HL-60 (cell line): ENCODE measurements around the gene HBZ.
"Not testable (repeated sequence)": the region's sequence is repeated elsewhere in the genome, so short reads cannot be mapped to it uniquely, and the experiment has no call there.

Source experiments
- DNase-seq, 2 experiments: peaks; one replicate each; pipeline ENCODE4 v3.0.0-alpha.2; 2010 to 2020; ENCODE audit warnings: low read depth in 1 of 2, low spot score in 1 of 2
- H3K27ac ChIP-seq: fragments of 250-450 bp; sonication (Bioruptor Pico); replicated peaks from 2 replicates; pipeline ENCODE4 v1.5.1; 2020; ENCODE audit warnings: mild to moderate bottlenecking, moderate library complexity
- H3K27me3 ChIP-seq: fragments of 250-450 bp; sonication (Bioruptor Pico); 2 replicates; pipeline ENCODE4 v1.5.1; 2021; ENCODE audit warnings: mild to moderate bottlenecking, moderate library complexity; ENCODE audit not compliant: insufficient read depth, poor library complexity, severe bottlenecking
- H3K4me3 ChIP-seq: replicated peaks from 2 replicates; pipeline ENCODE4 v1.5.1; 2011; ENCODE audit warnings: mild to moderate bottlenecking, control low read depth, low read length; ENCODE audit not compliant: insufficient read depth
- GABPA ChIP-seq: IDR thresholded peaks from 2 replicates; pipeline ENCODE4 v1.6.1; 2012; ENCODE audit warnings: low read depth
- POLR2AphosphoS5 ChIP-seq: IDR thresholded peaks from 2 replicates; pipeline ENCODE4 v1.6.1; 2012; ENCODE audit warnings: low read depth
- SPI1 ChIP-seq: IDR thresholded peaks from 2 replicates; pipeline ENCODE4 v1.6.1; 2012; ENCODE audit warnings: low read depth, mild to moderate bottlenecking, borderline replicate concordance
- TF ChIP-seq, protein P1 (sequence below): IDR thresholded peaks from one replicate; pipeline ENCODE4 v1.5.1; 2011; ENCODE audit warnings: low read length, control low read depth, inconsistent platforms; ENCODE audit not compliant: insufficient read depth
- TF ChIP-seq, protein P2 (sequence below): IDR thresholded peaks from 2 replicates; pipeline ENCODE4 v1.6.1; 2012; ENCODE audit warnings: low read depth; ENCODE audit not compliant: insufficient replicate concordance

HBZ gene

DNA sequence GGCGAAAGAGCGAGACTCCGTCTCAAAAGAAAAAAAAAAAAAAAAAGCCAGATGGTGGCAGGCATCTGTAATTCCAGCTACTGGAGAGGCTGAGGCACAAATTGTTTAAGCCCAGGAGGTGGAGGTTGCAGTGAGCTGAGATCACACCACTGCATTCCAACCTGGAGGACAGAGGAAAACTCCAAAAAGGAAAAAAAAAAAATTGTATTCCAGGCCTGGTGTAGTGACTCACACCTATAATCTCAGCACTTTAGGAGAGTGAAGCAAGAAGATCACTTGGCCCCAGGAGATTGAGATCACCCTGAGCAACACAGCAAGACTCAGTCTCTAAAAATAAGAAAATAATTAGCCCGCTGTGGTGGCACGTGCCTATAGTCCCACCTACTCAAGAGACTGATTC lies 47.9 kb downstream of the HBZ start:
- DNase-seq: no peak
- H3K4me3 ChIP-seq: no peak overlapping the region
- H3K27ac ChIP-seq: no peak overlapping the region
- H3K27me3 ChIP-seq: no peaks in the 10 kb centered on the region
- TF ChIP-seq, protein P1, sequence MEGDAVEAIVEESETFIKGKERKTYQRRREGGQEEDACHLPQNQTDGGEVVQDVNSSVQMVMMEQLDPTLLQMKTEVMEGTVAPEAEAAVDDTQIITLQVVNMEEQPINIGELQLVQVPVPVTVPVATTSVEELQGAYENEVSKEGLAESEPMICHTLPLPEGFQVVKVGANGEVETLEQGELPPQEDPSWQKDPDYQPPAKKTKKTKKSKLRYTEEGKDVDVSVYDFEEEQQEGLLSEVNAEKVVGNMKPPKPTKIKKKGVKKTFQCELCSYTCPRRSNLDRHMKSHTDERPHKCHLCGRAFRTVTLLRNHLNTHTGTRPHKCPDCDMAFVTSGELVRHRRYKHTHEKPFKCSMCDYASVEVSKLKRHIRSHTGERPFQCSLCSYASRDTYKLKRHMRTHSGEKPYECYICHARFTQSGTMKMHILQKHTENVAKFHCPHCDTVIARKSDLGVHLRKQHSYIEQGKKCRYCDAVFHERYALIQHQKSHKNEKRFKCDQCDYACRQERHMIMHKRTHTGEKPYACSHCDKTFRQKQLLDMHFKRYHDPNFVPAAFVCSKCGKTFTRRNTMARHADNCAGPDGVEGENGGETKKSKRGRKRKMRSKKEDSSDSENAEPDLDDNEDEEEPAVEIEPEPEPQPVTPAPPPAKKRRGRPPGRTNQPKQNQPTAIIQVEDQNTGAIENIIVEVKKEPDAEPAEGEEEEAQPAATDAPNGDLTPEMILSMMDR: no peak
- TF ChIP-seq SPI1 (no peak), GABPA (no peak), POLR2AphosphoS5 (no peak)
- TF ChIP-seq, protein P2, sequence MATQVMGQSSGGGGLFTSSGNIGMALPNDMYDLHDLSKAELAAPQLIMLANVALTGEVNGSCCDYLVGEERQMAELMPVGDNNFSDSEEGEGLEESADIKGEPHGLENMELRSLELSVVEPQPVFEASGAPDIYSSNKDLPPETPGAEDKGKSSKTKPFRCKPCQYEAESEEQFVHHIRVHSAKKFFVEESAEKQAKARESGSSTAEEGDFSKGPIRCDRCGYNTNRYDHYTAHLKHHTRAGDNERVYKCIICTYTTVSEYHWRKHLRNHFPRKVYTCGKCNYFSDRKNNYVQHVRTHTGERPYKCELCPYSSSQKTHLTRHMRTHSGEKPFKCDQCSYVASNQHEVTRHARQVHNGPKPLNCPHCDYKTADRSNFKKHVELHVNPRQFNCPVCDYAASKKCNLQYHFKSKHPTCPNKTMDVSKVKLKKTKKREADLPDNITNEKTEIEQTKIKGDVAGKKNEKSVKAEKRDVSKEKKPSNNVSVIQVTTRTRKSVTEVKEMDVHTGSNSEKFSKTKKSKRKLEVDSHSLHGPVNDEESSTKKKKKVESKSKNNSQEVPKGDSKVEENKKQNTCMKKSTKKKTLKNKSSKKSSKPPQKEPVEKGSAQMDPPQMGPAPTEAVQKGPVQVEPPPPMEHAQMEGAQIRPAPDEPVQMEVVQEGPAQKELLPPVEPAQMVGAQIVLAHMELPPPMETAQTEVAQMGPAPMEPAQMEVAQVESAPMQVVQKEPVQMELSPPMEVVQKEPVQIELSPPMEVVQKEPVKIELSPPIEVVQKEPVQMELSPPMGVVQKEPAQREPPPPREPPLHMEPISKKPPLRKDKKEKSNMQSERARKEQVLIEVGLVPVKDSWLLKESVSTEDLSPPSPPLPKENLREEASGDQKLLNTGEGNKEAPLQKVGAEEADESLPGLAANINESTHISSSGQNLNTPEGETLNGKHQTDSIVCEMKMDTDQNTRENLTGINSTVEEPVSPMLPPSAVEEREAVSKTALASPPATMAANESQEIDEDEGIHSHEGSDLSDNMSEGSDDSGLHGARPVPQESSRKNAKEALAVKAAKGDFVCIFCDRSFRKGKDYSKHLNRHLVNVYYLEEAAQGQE: no peak

DNA sequence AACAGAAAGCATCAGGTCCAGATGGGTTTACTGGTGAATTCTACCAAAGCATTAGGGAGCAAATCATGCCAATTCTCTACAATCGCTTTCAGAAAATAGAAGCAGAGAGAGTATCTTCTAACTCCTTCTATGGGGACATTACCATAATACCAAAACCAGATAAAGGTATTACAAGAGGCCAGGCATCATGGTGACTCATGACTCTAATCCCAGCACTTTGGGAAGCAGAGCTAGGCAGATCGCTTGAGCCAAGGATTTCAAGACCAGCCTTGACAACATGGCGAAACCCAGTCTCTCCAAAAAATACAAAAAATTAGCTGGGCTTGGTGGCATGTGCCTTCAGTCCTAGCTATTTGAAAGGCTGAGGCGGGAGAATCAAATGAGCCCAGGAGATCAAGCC lies 50.8 kb downstream of the HBZ start:
- Histone ChIP-seq H3K4me3 (no peak overlapping the region), H3K27me3 (no peaks in the 10 kb centered on the region), H3K27ac (no peak overlapping the region)
- TF ChIP-seq, protein P2: no peak
- TF ChIP-seq, protein P1: no peak
- TF ChIP-seq SPI1: no peak
- TF ChIP-seq GABPA: no peak
- TF ChIP-seq POLR2AphosphoS5: no peak
- DNase-seq: no peak

DNA sequence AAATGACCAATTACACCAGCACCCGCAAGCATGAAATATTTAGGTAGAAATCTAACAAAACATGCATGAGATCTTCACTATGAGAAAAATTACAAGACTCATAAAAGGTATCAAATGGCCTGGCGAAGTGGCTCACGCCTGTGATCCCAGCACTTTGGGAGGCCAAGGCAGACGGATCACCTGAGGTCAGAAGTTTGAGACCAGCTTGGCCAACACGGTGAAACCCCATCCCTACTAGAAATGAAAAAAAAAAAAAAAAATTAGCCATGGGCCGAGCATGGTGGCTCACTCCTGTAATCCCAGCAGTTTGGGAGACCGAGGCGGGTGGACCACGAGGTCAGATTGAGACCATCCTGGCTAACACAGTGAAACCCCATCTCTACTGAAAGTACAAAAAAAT lies 51.6 kb downstream of the HBZ start:
- DNase-seq, H3K27me3 ChIP-seq, H3K4me3 ChIP-seq, H3K27ac ChIP-seq: not testable (repeated sequence)
